Nephron progenitor cell (in vitro differentiated cells): ENCODE results near the gene HNRNPUL2.

Experiments used
- DNase-seq: peaks from one replicate; pipeline ENCODE4 v3.0.0; 2021
- H3K27ac Mint-ChIP-seq: 2 replicates; pipeline ENCODE4 v1.8.0; 2021; ENCODE audit warnings: mild to moderate bottlenecking, moderate library complexity, mixed read lengths
- H3K27me3 Mint-ChIP-seq: 2 replicates; pipeline ENCODE4 v1.8.0; 2021; ENCODE audit warnings: mild to moderate bottlenecking, low read depth, mixed read lengths; ENCODE audit not compliant: poor library complexity
- H3K36me3 Mint-ChIP-seq: 2 replicates; pipeline ENCODE4 v1.8.0; 2021; ENCODE audit warnings: low read depth, mixed read lengths
- H3K4me1 Mint-ChIP-seq: 2 replicates; pipeline ENCODE4 v1.8.0; 2021; ENCODE audit warnings: mixed read lengths
- H3K4me3 Mint-ChIP-seq: 2 replicates; pipeline ENCODE4 v1.8.0; 2021; ENCODE audit warnings: mild to moderate bottlenecking, moderate library complexity, mixed read lengths
- H3K9me3 Mint-ChIP-seq: 2 replicates; pipeline ENCODE4 v1.8.0; 2021; ENCODE audit warnings: mild to moderate bottlenecking, moderate library complexity, mixed read lengths
- TF ChIP-seq, protein P1 (sequence below): fragments of 200-600 bp; sonication (generic); IDR thresholded peaks from 2 replicates; pipeline ENCODE4 v1.5.0; 2021; ENCODE audit warnings: antibody characterized with exemption

Gene HNRNPUL2

DNA sequence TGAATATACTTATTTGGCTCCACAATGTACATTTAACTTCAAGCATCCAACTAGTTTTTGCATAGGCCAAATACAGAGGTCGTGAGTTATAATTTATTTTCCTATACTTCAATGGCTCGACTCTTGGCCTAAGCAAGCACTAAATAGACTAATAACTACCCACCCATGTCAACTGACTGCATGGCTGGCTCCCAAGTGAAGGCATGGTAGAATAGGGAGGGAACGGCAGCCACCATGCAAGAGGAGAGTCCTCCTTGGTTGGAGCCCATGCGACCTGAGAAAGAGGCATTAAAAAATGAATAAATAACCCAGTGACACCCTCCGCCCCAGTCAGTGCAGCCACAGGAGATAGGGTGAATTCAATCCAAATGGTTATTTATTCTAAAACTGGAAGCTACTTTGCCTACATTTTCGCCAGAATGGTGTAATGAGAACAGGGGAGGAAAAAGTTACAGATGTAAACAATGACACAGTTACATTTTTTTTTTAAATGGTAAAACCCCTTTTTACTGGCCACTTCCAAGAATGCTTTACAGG, 14.9 kb downstream of the HNRNPUL2 start:
- Mint-ChIP-seq H3K4me3 (no peak overlapping the region), H3K27ac (peak overlapping the region; percentile 24), H3K27me3 (no peaks in the 10 kb centered on the region), H3K36me3 (peaks cover 68% of the 10 kb centered on the region), H3K9me3 (no peaks in the 10 kb centered on the region), H3K4me1 (peaks cover 45% of the 10 kb centered on the region)
- DNase-seq: no peak
- TF ChIP-seq, protein P1, sequence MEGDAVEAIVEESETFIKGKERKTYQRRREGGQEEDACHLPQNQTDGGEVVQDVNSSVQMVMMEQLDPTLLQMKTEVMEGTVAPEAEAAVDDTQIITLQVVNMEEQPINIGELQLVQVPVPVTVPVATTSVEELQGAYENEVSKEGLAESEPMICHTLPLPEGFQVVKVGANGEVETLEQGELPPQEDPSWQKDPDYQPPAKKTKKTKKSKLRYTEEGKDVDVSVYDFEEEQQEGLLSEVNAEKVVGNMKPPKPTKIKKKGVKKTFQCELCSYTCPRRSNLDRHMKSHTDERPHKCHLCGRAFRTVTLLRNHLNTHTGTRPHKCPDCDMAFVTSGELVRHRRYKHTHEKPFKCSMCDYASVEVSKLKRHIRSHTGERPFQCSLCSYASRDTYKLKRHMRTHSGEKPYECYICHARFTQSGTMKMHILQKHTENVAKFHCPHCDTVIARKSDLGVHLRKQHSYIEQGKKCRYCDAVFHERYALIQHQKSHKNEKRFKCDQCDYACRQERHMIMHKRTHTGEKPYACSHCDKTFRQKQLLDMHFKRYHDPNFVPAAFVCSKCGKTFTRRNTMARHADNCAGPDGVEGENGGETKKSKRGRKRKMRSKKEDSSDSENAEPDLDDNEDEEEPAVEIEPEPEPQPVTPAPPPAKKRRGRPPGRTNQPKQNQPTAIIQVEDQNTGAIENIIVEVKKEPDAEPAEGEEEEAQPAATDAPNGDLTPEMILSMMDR: no peak

DNA sequence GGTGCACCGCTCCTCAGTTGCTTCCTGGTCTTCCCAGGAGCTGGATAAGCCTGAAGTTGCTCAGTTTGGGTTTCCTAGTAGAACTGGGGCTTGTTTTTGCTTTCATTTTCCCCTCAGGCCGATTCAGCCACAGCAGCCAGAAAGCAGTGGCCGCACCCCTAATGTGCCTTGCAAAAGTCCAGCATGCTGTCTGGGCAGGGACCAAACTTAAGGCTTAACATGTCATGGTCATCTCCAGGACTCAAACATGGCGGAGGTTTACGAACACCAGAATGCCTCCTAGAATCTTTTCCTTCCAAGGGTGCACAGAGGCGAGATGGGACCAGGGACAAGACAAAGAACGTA, 17.3 kb downstream of the HNRNPUL2 start:
- DNase-seq: no peak
- peaks cover 64% of the 10 kb centered on the region for H3K4me1 Mint-ChIP-seq
- H3K9me3 Mint-ChIP-seq: no peaks in the 10 kb centered on the region
- H3K4me3 Mint-ChIP-seq: peak overlapping the region; percentile 89
- H3K27me3 Mint-ChIP-seq: no peaks in the 10 kb centered on the region
- H3K27ac Mint-ChIP-seq: peak overlapping the region; percentile 96
- H3K36me3 Mint-ChIP-seq: peaks cover 45% of the 10 kb centered on the region
- TF ChIP-seq, protein P1: no peak

DNA sequence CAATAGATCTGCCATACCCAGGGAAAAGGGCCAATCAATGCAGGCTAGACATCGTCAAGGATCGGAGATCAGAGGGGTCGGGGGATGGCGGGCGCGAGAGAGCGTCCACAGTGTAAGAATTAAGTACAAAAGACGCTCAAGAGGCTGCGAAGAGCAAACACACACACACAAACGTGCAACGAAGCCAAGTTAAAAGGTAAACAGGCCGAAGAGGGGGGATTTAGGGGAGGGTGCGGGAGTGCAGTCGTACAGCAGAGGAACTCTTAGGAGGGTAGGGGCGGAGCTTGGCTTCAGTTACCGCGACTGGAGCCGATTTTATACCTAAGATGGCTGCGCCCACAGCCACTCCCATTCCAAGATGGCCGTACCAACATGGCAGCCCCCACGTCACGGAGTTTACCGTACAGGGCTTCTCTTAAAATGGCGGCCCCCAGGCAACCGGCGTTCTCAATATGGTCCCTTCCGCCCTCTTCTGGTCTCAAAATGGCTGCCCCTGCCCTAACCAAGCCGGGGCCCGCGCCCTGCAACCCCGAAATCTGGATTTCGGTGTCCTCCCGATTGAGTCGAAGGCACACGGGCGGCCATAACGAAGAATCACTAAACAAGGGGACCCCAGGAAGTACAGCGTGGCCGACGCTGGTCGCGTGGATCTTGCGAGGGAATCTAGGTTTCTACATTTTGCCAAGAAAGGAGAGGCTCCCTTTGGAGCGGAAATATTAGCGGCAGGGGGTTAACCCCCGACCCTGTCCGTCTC, 17.8 kb downstream of the HNRNPUL2 start:
- peaks cover 65% of the 10 kb centered on the region for H3K4me1 Mint-ChIP-seq
- H3K27me3 Mint-ChIP-seq: no peaks in the 10 kb centered on the region
- DNase-seq: peak; percentile 91
- peak overlapping the region; percentile 89 for H3K4me3 Mint-ChIP-seq
- no peaks in the 10 kb centered on the region for H3K9me3 Mint-ChIP-seq
- H3K36me3 Mint-ChIP-seq: peaks cover 40% of the 10 kb centered on the region
- H3K27ac Mint-ChIP-seq: peak overlapping the region; percentile 96
- TF ChIP-seq, protein P1: no peak

DNA sequence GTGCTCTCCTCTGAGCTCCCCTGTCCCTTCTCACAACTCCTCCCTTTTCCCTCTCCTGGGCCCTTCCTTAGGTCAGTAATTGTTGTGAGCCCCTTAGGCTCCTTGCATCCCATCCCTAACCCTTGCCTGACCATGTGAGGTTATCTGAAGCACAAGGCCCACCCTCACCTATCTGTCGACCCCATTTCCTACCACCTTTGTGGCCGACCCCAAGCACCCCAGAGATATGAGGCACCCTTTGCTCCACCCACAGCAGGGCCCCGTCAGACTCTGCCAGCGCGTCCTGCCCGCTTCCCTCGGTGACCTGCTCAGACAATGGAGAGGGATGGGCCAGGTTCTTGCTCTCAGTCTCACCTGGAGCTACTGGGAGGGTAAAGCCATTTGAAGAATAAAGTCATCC, 18.5 kb downstream of the HNRNPUL2 start:
- H3K27ac Mint-ChIP-seq: peak overlapping the region; percentile 96
- peaks cover 36% of the 10 kb centered on the region for H3K36me3 Mint-ChIP-seq
- no peaks in the 10 kb centered on the region for H3K27me3 Mint-ChIP-seq
- peak overlapping the region; percentile 89 for H3K4me3 Mint-ChIP-seq
- no peaks in the 10 kb centered on the region for H3K9me3 Mint-ChIP-seq
- peaks cover 65% of the 10 kb centered on the region for H3K4me1 Mint-ChIP-seq
- no peak for DNase-seq
- TF ChIP-seq, protein P1: no peak

DNA sequence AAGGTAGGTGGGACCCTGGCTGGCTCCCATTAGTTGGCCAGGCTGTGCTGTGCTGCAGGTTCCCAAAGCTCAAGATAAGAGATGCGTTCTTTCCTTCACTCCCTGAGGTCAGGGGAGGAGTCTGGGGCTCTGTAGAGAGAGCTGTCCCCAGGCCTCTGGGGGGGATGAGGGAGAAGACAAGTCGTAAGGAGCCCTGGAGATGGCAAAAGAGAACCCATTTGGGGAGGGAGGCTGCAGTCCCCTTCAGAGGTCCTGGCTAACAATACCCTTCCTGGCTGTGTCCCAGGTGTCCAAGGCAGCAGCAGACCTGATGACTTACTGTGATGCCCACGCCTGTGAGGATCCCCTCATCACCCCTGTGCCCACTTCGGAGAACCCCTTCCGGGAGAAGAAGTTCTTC, 18.9 kb downstream of the HNRNPUL2 start:
- Mint-ChIP-seq H3K4me1 (peaks cover 62% of the 10 kb centered on the region), H3K27me3 (no peaks in the 10 kb centered on the region), H3K36me3 (peaks cover 32% of the 10 kb centered on the region), H3K9me3 (no peaks in the 10 kb centered on the region), H3K4me3 (peak overlapping the region; percentile 89), H3K27ac (no peak overlapping the region)
- no peak for DNase-seq
- TF ChIP-seq, protein P1: no peak
